Astrocyte (in vitro differentiated cells and primary cell): ENCODE results near the gene HIPK2.

Experiments used
- CTCF ChIP-seq: IDR thresholded peaks from 2 replicates; pipeline ENCODE4 v1.5.1; 2011; ENCODE audit warnings: low read depth, mild to moderate bottlenecking, inconsistent platforms, low read length, moderate library complexity; ENCODE audit not compliant: insufficient read depth
- EZH2 ChIP-seq: IDR thresholded peaks from 2 replicates; pipeline ENCODE4 v1.6.1; 2012; ENCODE audit warnings: mild to moderate bottlenecking, low read length, inconsistent platforms; ENCODE audit not compliant: insufficient read depth

GRCh38 chr7:139753693-139754111, 24.1 kb downstream of the HIPK2 start:
- TF ChIP-seq CTCF (no peak), EZH2 (no peak)
